Right lobe of liver (tissue), 6 donors: ENCODE data around the gene SLC35D2. TPM values are rescaled to one million over a fixed set of nuclear protein-coding genes. Genes with fewer than 3 reads are reported as not detected.

Source experiments
- ATAC-seq, 4 donors: fragments of 200-7000 bp; cut with Tn5 transposase; one replicate each; pipeline ENCODE4 v1.9.1; 2020; ENCODE audit warnings: mild to moderate bottlenecking in 4 of 4, moderate library complexity in 4 of 4
- DNase-seq, 3 donors: peaks; one replicate each; pipeline ENCODE4 v3.0.0-alpha.2; 2020
- H3K27ac ChIP-seq, 3 donors: fragments of 200-600 bp; one replicate each; pipeline ENCODE4 v1.8.0; 2022
- H3K27me3 ChIP-seq, 2 donors: fragments of 200-600 bp; one replicate each; pipeline ENCODE4 v1.8.0; 2022
- H3K36me3 ChIP-seq, 4 donors: fragments of 200-600 bp; sonication (generic) in 1 of 4; one replicate each; pipeline versions ENCODE4 v1.5.1 to v1.8.0; 2017 to 2022; ENCODE audit warnings: control low read depth in 1 of 4
- H3K4me1 ChIP-seq, 4 donors: fragments of 200-600 bp; sonication (generic) in 1 of 4; one replicate each; pipeline versions ENCODE4 v1.5.1 to v1.8.0; 2017 to 2022; ENCODE audit warnings: control low read depth in 1 of 4
- H3K4me3 ChIP-seq, 3 donors: fragments of 200-600 bp; one replicate each; pipeline ENCODE4 v1.8.0; 2022
- H3K9me3 ChIP-seq, 4 donors: fragments of 200-600 bp; sonication (generic) in 1 of 4; one replicate each; pipeline versions ENCODE4 v1.5.1 to v1.8.0; 2017 to 2022; ENCODE audit warnings: control low read depth in 1 of 4
- CTCF ChIP-seq, 4 donors: fragments of 200-600 bp in 3 of 4; fragments of 450-650 bp in 1 of 4; IDR thresholded peaks; one replicate each; pipeline versions ENCODE4 v1.5.1 to v1.8.0; 2016 to 2022; ENCODE audit warnings: antibody characterized with exemption in 4 of 4, mild to moderate bottlenecking in 2 of 4
- POLR2A ChIP-seq: fragments of 450-650 bp; IDR thresholded peaks from one replicate; pipeline ENCODE4 v1.6.1; 2017; ENCODE audit warnings: antibody characterized with exemption, mild to moderate bottlenecking
- WGBS: methylation state at CpG from one replicate; pipeline ENCODE4 v1.1.6; 2018; ENCODE audit warnings: low coverage, low lambda C conversion rate; ENCODE audit not compliant: insufficient coverage; ENCODE audit errors: missing lambda C conversion rate; 5-methylcytosine and 5-hydroxymethylcytosine counted together
- intact Hi-C, 2 donors: fragments of 100-400 bp; cut with DNase I; formaldehyde crosslinking; loops; one replicate each; pipeline versions ENCODE4 v1.11.2 to v1.14.1; 2022
- total RNA-seq, 6 experiments: library from RNA; depleted of rRNA in 2 of 6; stranded (reverse); fragments of >200 nt in 2 of 6; fragmentation: NEBNext Ultra II Directional in 3 of 6; extraction: Animal tissue kit (Norgen Biotek cat#: 25700) in 3 of 6; gene quantifications; one replicate each; pipeline versions ENCODE4 v1.1.0 to v1.2.4, GENCODE V29; 2016 to 2023
- donor health status: DM: no; HTN: yes; CAD: no.
- donor health status: DM: no; HTN: no; CAD: no.
- donor health status: DM: no; HTN: no; CAD: no.
- donor health status: DM: no; HTN: yes; CAD: no.
- donor health status: DM: no; HTN: yes; CAD: no.

The SLC35D2 gene
- total RNA-seq, 6 experiments from 2014 or later: 28.9 to 48.1 (median 34.3) TPM

GRCh38 chr9:96350866-96351265, 32.6 kb downstream of the SLC35D2 start:
- intact Hi-C loops: no loop called here
- no peak for TF ChIP-seq POLR2A
- TF ChIP-seq CTCF (IDR thresholded peaks at IDR 0.05): no peak
- Histone ChIP-seq H3K9me3 (no peaks in the 10 kb centered on the region), H3K27me3 (no peaks in the 10 kb centered on the region), H3K27ac (no peak overlapping the region), H3K4me1 (no peaks in the 10 kb centered on the region), H3K36me3 (peaks cover 0 to 25% (median 6%) of the 10 kb centered on the region in 4 donors), H3K4me3 (no peak overlapping the region)
- ATAC-seq: no peak
- 89% methylated on average over 1 of the region's 1 CpG for WGBS
- DNase-seq: no peak

- 100% methylated on average over 1 of the region's 5 CpGs for WGBS
Measured at GRCh38 chr9:96348261-96348660, 35.2 kb downstream of the SLC35D2 start.

GRCh38 chr9:96345551-96345950, 38.0 kb downstream of the SLC35D2 start:
- Histone ChIP-seq H3K4me3 (no peak overlapping the region), H3K36me3 (peaks cover 0 to 15% (median 0%) of the 10 kb centered on the region in 4 donors), H3K27ac (no peak overlapping the region), H3K27me3 (no peaks in the 10 kb centered on the region), H3K9me3 (no peaks in the 10 kb centered on the region), H3K4me1 (peaks cover 0 to 31% (median 10%) of the 10 kb centered on the region in 4 donors)
- DNase-seq: no peak
- intact Hi-C loops: loop anchor here in 1 of 2 donors (5.0 kb wide), 1 partner anchor 37 kb away; the partner anchor contains the start of gene SLC35D2
- WGBS: 92% methylated on average over 8 of the region's 9 CpGs
- no peak for ATAC-seq
- TF ChIP-seq CTCF (IDR thresholded peaks at IDR 0.05): no peak
- TF ChIP-seq POLR2A: no peak

More at GRCh38 chr9:96348261-96348660, 35.2 kb downstream of the SLC35D2 start:
- Histone ChIP-seq H3K36me3 (peaks cover 0 to 10% (median 3%) of the 10 kb centered on the region in 4 donors), H3K27ac (no peak overlapping the region), H3K27me3 (no peaks in the 10 kb centered on the region), H3K4me3 (no peak overlapping the region), H3K4me1 (peaks cover 0 to 11% (median 3%) of the 10 kb centered on the region in 4 donors), H3K9me3 (no peaks in the 10 kb centered on the region)
- intact Hi-C loops: loop anchor here in 1 of 2 donors (5.0 kb wide), 1 partner anchor 34 kb away; the partner anchor contains the start of gene SLC35D2
- TF ChIP-seq CTCF (IDR thresholded peaks at IDR 0.05): no peak
- TF ChIP-seq POLR2A: no peak
- ATAC-seq: no peak
- no peak for DNase-seq

GRCh38 chr9:96344458-96345180, 38.9 kb downstream of the SLC35D2 start:
- Histone ChIP-seq H3K27ac (no peak overlapping the region), H3K4me1 (peaks cover 0 to 38% (median 12%) of the 10 kb centered on the region in 4 donors), H3K9me3 (no peaks in the 10 kb centered on the region), H3K36me3 (peaks cover 0 to 10% (median 0%) of the 10 kb centered on the region in 4 donors), H3K4me3 (no peak overlapping the region), H3K27me3 (no peaks in the 10 kb centered on the region)
- peak; percentile 29 to 53 (median 39) for ATAC-seq
- no peak for TF ChIP-seq CTCF (IDR thresholded peaks at IDR 0.05)
- TF ChIP-seq POLR2A: no peak
- intact Hi-C loops: loop anchor here in 1 of 2 donors (5.0 kb wide), 1 partner anchor 38 kb away; the partner anchor contains the start of gene SLC35D2
- WGBS: 50% methylated on average over 5 of the region's 6 CpGs
- DNase-seq: no peak
